ENCODE measurements around the gene NR3C2.
"Not testable (repeated sequence)": the region's sequence is repeated elsewhere in the genome, so short reads cannot be mapped to it uniquely, and the experiment has no call there.

Gene NR3C2

GRCh38 chr4:148364525-148364924 is 77.7 kb downstream of the NR3C2 start:
- DNase-seq: no peak

- no peak for DNase-seq
Measured at GRCh38 chr4:148359769-148360168, 82.4 kb downstream of the NR3C2 start.

GRCh38 chr4:148355442-148356123 is 86.6 kb downstream of the NR3C2 start:
- no peak for DNase-seq

GRCh38 chr4:148354186-148354585 is 88.0 kb downstream of the NR3C2 start:
- DNase-seq: no peak

GRCh38 chr4:148353571-148353970 is 88.6 kb downstream of the NR3C2 start:
- no peak for DNase-seq

GRCh38 chr4:148349153-148349552 is 93.1 kb downstream of the NR3C2 start:
- DNase-seq: no peak

GRCh38 chr4:148346657-148347056 is 95.6 kb downstream of the NR3C2 start:
- no peak for DNase-seq

GRCh38 chr4:148345509-148345908 is 96.7 kb downstream of the NR3C2 start:
- no peak for DNase-seq

- DNase-seq: no peak
Measured at GRCh38 chr4:148344941-148345340, 97.3 kb downstream of the NR3C2 start.

GRCh38 chr4:148344352-148344751 is 97.9 kb downstream of the NR3C2 start:
- no peak for DNase-seq

- no peak for DNase-seq
Measured at GRCh38 chr4:148341980-148342800, 100.0 kb downstream of the NR3C2 start.

GRCh38 chr4:148335133-148335532 is 107.1 kb downstream of the NR3C2 start:
- DNase-seq: no peak

- no peak for DNase-seq
Measured at GRCh38 chr4:148333265-148333664, 108.9 kb downstream of the NR3C2 start.

GRCh38 chr4:148332486-148332885 is 109.7 kb downstream of the NR3C2 start:
- DNase-seq: no peak

- no peak for DNase-seq
Measured at GRCh38 chr4:148330724-148331123, 111.5 kb downstream of the NR3C2 start.

- no peak for DNase-seq
Measured at GRCh38 chr4:148330161-148330560, 112.1 kb downstream of the NR3C2 start.

- no peak for DNase-seq
Measured at GRCh38 chr4:148329751-148330150, 112.5 kb downstream of the NR3C2 start.

GRCh38 chr4:148327683-148328082 is 114.5 kb downstream of the NR3C2 start:
- DNase-seq: no peak

- DNase-seq: not testable (repeated sequence)
Measured at GRCh38 chr4:148323316-148323715, 118.9 kb downstream of the NR3C2 start.

- no peak for DNase-seq
Measured at GRCh38 chr4:148315049-148315448, 127.2 kb downstream of the NR3C2 start.

GRCh38 chr4:148312956-148313490 is 129.2 kb downstream of the NR3C2 start:
- no peak for DNase-seq

- no peak for DNase-seq
Measured at GRCh38 chr4:148311526-148311925, 130.7 kb downstream of the NR3C2 start.

GRCh38 chr4:148310756-148311155 is 131.5 kb downstream of the NR3C2 start:
- no peak for DNase-seq

GRCh38 chr4:148305751-148306150 is 136.5 kb downstream of the NR3C2 start:
- DNase-seq: no peak
